ENCODE results near the gene USP1.

Gene USP1

GRCh38 chr1:62493656-62494055 lies 56.8 kb downstream of the USP1 start:
- DNase-seq, result no peak

GRCh38 chr1:62494137-62494536 lies 57.3 kb downstream of the USP1 start:
- DNase-seq, result no peak

- no peak for DNase-seq
Observed at GRCh38 chr1:62500210-62500609, 63.4 kb downstream of the USP1 start.

Data from NK-92 treated with Interleukin-12 subunit alpha and Interleukin-12 subunit beta, amount 100 ng/mL, for 24 hours (cell line).